Activated T-helper 9 cell treated with anti-CD3 and anti-CD28 coated beads, Interleukin-2, amount 50 U/mL, for 16 hours (primary cell): ENCODE measurements around the gene ZRANB3.
"Not testable (repeated sequence)": the region's sequence is repeated elsewhere in the genome, so short reads cannot be mapped to it uniquely, and the experiment has no call there.

Source experiments
- DNase-seq: peaks from one replicate; pipeline ENCODE4 v3.0.0-alpha.2; 2020; ENCODE audit warnings: low read depth

ZRANB3 gene

GRCh38 chr2:135485441-135485840, 45.6 kb downstream of the ZRANB3 start:
- no peak for DNase-seq

- DNase-seq = no peak
These were observed 55.9 kb downstream of the ZRANB3 start for GRCh38 chr2:135475128-135475527.

GRCh38 chr2:135473567-135473966, 57.5 kb downstream of the ZRANB3 start:
- no peak for DNase-seq

GRCh38 chr2:135471106-135471505, 59.9 kb downstream of the ZRANB3 start:
- DNase-seq = no peak

- no peak for DNase-seq
These were observed 73.7 kb downstream of the ZRANB3 start for GRCh38 chr2:135457279-135457678.

GRCh38 chr2:135456835-135457234, 74.2 kb downstream of the ZRANB3 start:
- no peak for DNase-seq

GRCh38 chr2:135456431-135456830, 74.6 kb downstream of the ZRANB3 start:
- no peak for DNase-seq

- no peak for DNase-seq
These were observed 76.4 kb downstream of the ZRANB3 start for GRCh38 chr2:135454608-135455007.

GRCh38 chr2:135453027-135453426, 78.0 kb downstream of the ZRANB3 start:
- DNase-seq = not testable (repeated sequence)

- no peak for DNase-seq
These were observed 79.1 kb downstream of the ZRANB3 start for GRCh38 chr2:135451966-135452365.

- not testable (repeated sequence) for DNase-seq
These were observed 88.0 kb downstream of the ZRANB3 start for GRCh38 chr2:135443013-135443412.

GRCh38 chr2:135435155-135435554, 95.9 kb downstream of the ZRANB3 start:
- DNase-seq = not testable (repeated sequence)

GRCh38 chr2:135424849-135425248, 106.2 kb downstream of the ZRANB3 start:
- DNase-seq = no peak

GRCh38 chr2:135422898-135423297, 108.1 kb downstream of the ZRANB3 start:
- DNase-seq = no peak

GRCh38 chr2:135411646-135412045, 119.4 kb downstream of the ZRANB3 start:
- DNase-seq = no peak

GRCh38 chr2:135409436-135409835, 121.6 kb downstream of the ZRANB3 start:
- DNase-seq = no peak

- not testable (repeated sequence) for DNase-seq
These were observed 134.8 kb downstream of the ZRANB3 start for GRCh38 chr2:135396259-135396658.

- DNase-seq = no peak
These were observed 144.0 kb downstream of the ZRANB3 start for GRCh38 chr2:135386993-135387392.

- DNase-seq = no peak
These were observed 152.4 kb downstream of the ZRANB3 start for GRCh38 chr2:135378591-135378990.

GRCh38 chr2:135373702-135374101, 157.3 kb downstream of the ZRANB3 start:
- no peak for DNase-seq

GRCh38 chr2:135349941-135350340, 181.1 kb downstream of the ZRANB3 start:
- no peak for DNase-seq

GRCh38 chr2:135348096-135348704, 182.8 kb downstream of the ZRANB3 start:
- DNase-seq = not testable (repeated sequence)

GRCh38 chr2:135337071-135337470, 193.9 kb downstream of the ZRANB3 start:
- DNase-seq = no peak

- no peak for DNase-seq
These were observed 195.8 kb downstream of the ZRANB3 start for GRCh38 chr2:135335256-135335655.
